Activated CD4-positive, alpha-beta memory T cell treated with anti-CD3 and anti-CD28 coated beads, Interleukin-2, amount 10 ng/mL, durations not matched to agents 7 days and 5 days (primary cell): Measurements from ENCODE around the gene MRPL36. TPM values are rescaled to one million over a fixed set of nuclear protein-coding genes. Genes with fewer than 3 reads are reported as not detected.
"Not testable (repeated sequence)": the region's sequence is repeated elsewhere in the genome, so short reads cannot be mapped to it uniquely, and the experiment has no call there.

Experiments
- CTCF ChIA-PET: fragments of 350-600 bp; sonication (Branson Sonifier 250); formaldehyde crosslinking; loops from one replicate; lab custom pipeline; 2021; ENCODE audit warnings: antibody characterized with exemption, inconsistent platforms; lab: Charles Lee
- POLR2A ChIA-PET: fragments of 350-600 bp; sonication (Branson Sonifier 250); formaldehyde crosslinking; loops from one replicate; lab custom pipeline; 2021; ENCODE audit warnings: antibody characterized with exemption; lab: Charles Lee
- DNase-seq: peaks from one replicate; pipeline ENCODE4 v3.0.0-alpha.2; 2020
- H3K27ac Mint-ChIP-seq: one replicate; pipeline ENCODE4 v1.8.0; 2021; ENCODE audit warnings: mild to moderate bottlenecking, mixed read lengths
- H3K27me3 Mint-ChIP-seq: one replicate; pipeline ENCODE4 v1.8.0; 2021; ENCODE audit warnings: mixed read lengths
- H3K36me3 Mint-ChIP-seq: one replicate; pipeline ENCODE4 v1.8.0; 2021; ENCODE audit warnings: low read depth, mixed read lengths
- H3K4me1 Mint-ChIP-seq: one replicate; pipeline ENCODE4 v1.8.0; 2021; ENCODE audit warnings: mixed read lengths
- H3K4me3 Mint-ChIP-seq: one replicate; pipeline ENCODE4 v1.8.0; 2021; ENCODE audit warnings: mild to moderate bottlenecking, mixed read lengths
- H3K9me3 Mint-ChIP-seq: one replicate; pipeline ENCODE4 v1.8.0; 2021; ENCODE audit warnings: mixed read lengths
- total RNA-seq, 2 experiments: library from RNA; stranded (reverse); gene quantifications; one replicate each; pipeline ENCODE4 v1.2.3, GENCODE V29; 2021

Gene MRPL36
- total RNA-seq, 2 experiments from 2014 or later: 44.5 to 44.8 TPM

GRCh38 chr5:1816495-1817089, 17.0 kb upstream of the MRPL36 start:
- DNase-seq, H3K27ac Mint-ChIP-seq, H3K4me3 Mint-ChIP-seq, POLR2A ChIA-PET, H3K9me3 Mint-ChIP-seq, H3K27me3 Mint-ChIP-seq, CTCF ChIA-PET, H3K4me1 Mint-ChIP-seq: not testable (repeated sequence)
- peaks cover 72% of the 10 kb centered on the region for H3K36me3 Mint-ChIP-seq

- DNase-seq: no peak
- Mint-ChIP-seq H3K27me3 (no peaks in the 10 kb centered on the region), H3K4me3 (no peak overlapping the region), H3K27ac (no peak overlapping the region), H3K36me3 (peaks cover 67% of the 10 kb centered on the region), H3K9me3 (no peaks in the 10 kb centered on the region), H3K4me1 (peaks cover 5% of the 10 kb centered on the region)
- ChIA-PET POLR2A (interaction anchor here (1.0 kb wide), 1 partner anchor 17 kb away, joined by 3 read pairs; no protein-coding TSS in a partner anchor), CTCF (no interaction called here)
Observed at GRCh38 chr5:1815881-1816292, 16.2 kb upstream of the MRPL36 start.

- no peak for DNase-seq
- Mint-ChIP-seq H3K27me3 (no peaks in the 10 kb centered on the region), H3K36me3 (peaks cover 67% of the 10 kb centered on the region)
Observed at GRCh38 chr5:1815071-1815786, 15.6 kb upstream of the MRPL36 start.

GRCh38 chr5:1814183-1815020, 14.8 kb upstream of the MRPL36 start:
- POLR2A ChIA-PET: no interaction called here
- no peaks in the 10 kb centered on the region for H3K9me3 Mint-ChIP-seq
- CTCF ChIA-PET: no interaction called here
- DNase-seq: no peak
- peaks cover 63% of the 10 kb centered on the region for H3K36me3 Mint-ChIP-seq
- H3K4me1 Mint-ChIP-seq: peaks cover 5% of the 10 kb centered on the region
- H3K4me3 Mint-ChIP-seq: no peak overlapping the region
- H3K27me3 Mint-ChIP-seq: no peaks in the 10 kb centered on the region
- H3K27ac Mint-ChIP-seq: no peak overlapping the region

More at GRCh38 chr5:1815071-1815786, 15.6 kb upstream of the MRPL36 start:
- Mint-ChIP-seq H3K4me1 (peaks cover 5% of the 10 kb centered on the region), H3K4me3 (no peak overlapping the region), H3K9me3 (no peaks in the 10 kb centered on the region), H3K27ac (no peak overlapping the region)
- POLR2A ChIA-PET: interaction anchor here (1.0 kb wide), 1 partner anchor 16 kb away, joined by 3 read pairs; no protein-coding TSS in a partner anchor
- CTCF ChIA-PET: no interaction called here

- POLR2A ChIA-PET: no interaction called here
Observed at GRCh38 chr5:1810581-1811101, 11.0 kb upstream of the MRPL36 start.

GRCh38 chr5:1809416-1810035, 9.9 kb upstream of the MRPL36 start:
- POLR2A ChIA-PET: no interaction called here

More at GRCh38 chr5:1810581-1811101, 11.0 kb upstream of the MRPL36 start:
- CTCF ChIA-PET: no interaction called here
- peaks cover 7% of the 10 kb centered on the region for H3K4me1 Mint-ChIP-seq
- peaks cover 72% of the 10 kb centered on the region for H3K36me3 Mint-ChIP-seq
- H3K4me3 Mint-ChIP-seq: no peak overlapping the region
- H3K27me3 Mint-ChIP-seq: no peaks in the 10 kb centered on the region
- H3K27ac Mint-ChIP-seq: no peak overlapping the region
- no peak for DNase-seq
- no peaks in the 10 kb centered on the region for H3K9me3 Mint-ChIP-seq

GRCh38 chr5:1808439-1808838, 8.8 kb upstream of the MRPL36 start:
- peaks cover 16% of the 10 kb centered on the region for H3K4me1 Mint-ChIP-seq
- CTCF ChIA-PET: interaction anchor here (1.1 kb wide), 1 partner anchor 70 kb away, joined by 3 read pairs; no protein-coding TSS in a partner anchor
- H3K27ac Mint-ChIP-seq: no peak overlapping the region
- H3K27me3 Mint-ChIP-seq: no peaks in the 10 kb centered on the region
- POLR2A ChIA-PET: interaction anchor here (1.7 kb wide), 1 partner anchor 16 kb away, joined by 5 read pairs; no protein-coding TSS in a partner anchor
- no peak overlapping the region for H3K4me3 Mint-ChIP-seq
- DNase-seq: no peak
- H3K36me3 Mint-ChIP-seq: peaks cover 71% of the 10 kb centered on the region
- H3K9me3 Mint-ChIP-seq: no peaks in the 10 kb centered on the region

More at GRCh38 chr5:1809416-1810035, 9.9 kb upstream of the MRPL36 start:
- Mint-ChIP-seq H3K4me1 (peaks cover 7% of the 10 kb centered on the region), H3K9me3 (no peaks in the 10 kb centered on the region), H3K27me3 (no peaks in the 10 kb centered on the region), H3K36me3 (peaks cover 71% of the 10 kb centered on the region), H3K4me3 (no peak overlapping the region), H3K27ac (no peak overlapping the region)
- DNase-seq: no peak
- CTCF ChIA-PET: no interaction called here

GRCh38 chr5:1807451-1808185, 8.0 kb upstream of the MRPL36 start:
- Mint-ChIP-seq H3K27ac (no peak overlapping the region), H3K4me1 (peaks cover 24% of the 10 kb centered on the region), H3K4me3 (no peak overlapping the region), H3K27me3 (no peaks in the 10 kb centered on the region), H3K9me3 (no peaks in the 10 kb centered on the region), H3K36me3 (peaks cover 76% of the 10 kb centered on the region)
- POLR2A ChIA-PET: interaction anchor here (1.7 kb wide), 1 partner anchor 15 kb away, joined by 5 read pairs; no protein-coding TSS in a partner anchor
- CTCF ChIA-PET: interaction anchor here (1.1 kb wide), 1 partner anchor 69 kb away, joined by 3 read pairs; no protein-coding TSS in a partner anchor
- no peak for DNase-seq

- ChIA-PET POLR2A (interaction anchor here (1.7 kb wide), 1 partner anchor 14 kb away, joined by 5 read pairs; no protein-coding TSS in a partner anchor), CTCF (no interaction called here)
- Mint-ChIP-seq H3K9me3 (no peaks in the 10 kb centered on the region), H3K4me1 (peaks cover 29% of the 10 kb centered on the region), H3K27ac (no peak overlapping the region), H3K36me3 (peaks cover 72% of the 10 kb centered on the region), H3K4me3 (no peak overlapping the region), H3K27me3 (no peaks in the 10 kb centered on the region)
- no peak for DNase-seq
Observed at GRCh38 chr5:1806974-1807373, 7.3 kb upstream of the MRPL36 start.

GRCh38 chr5:1806199-1806598, 6.6 kb upstream of the MRPL36 start:
- CTCF ChIA-PET: no interaction called here
- Mint-ChIP-seq H3K4me3 (no peak overlapping the region), H3K36me3 (peaks cover 67% of the 10 kb centered on the region), H3K4me1 (peaks cover 31% of the 10 kb centered on the region), H3K27me3 (no peaks in the 10 kb centered on the region), H3K9me3 (no peaks in the 10 kb centered on the region), H3K27ac (no peak overlapping the region)
- POLR2A ChIA-PET: no interaction called here
- no peak for DNase-seq

GRCh38 chr5:1805736-1806135, 6.1 kb upstream of the MRPL36 start:
- Mint-ChIP-seq H3K27me3 (no peaks in the 10 kb centered on the region), H3K9me3 (no peaks in the 10 kb centered on the region), H3K4me3 (no peak overlapping the region), H3K4me1 (peaks cover 31% of the 10 kb centered on the region), H3K27ac (no peak overlapping the region), H3K36me3 (peaks cover 67% of the 10 kb centered on the region)
- ChIA-PET POLR2A (interaction anchor here (1.3 kb wide), 1 partner anchor 13 kb away, joined by 3 read pairs; no protein-coding TSS in a partner anchor), CTCF (no interaction called here)
- no peak for DNase-seq

GRCh38 chr5:1805326-1805725, 5.7 kb upstream of the MRPL36 start:
- peaks cover 70% of the 10 kb centered on the region for H3K36me3 Mint-ChIP-seq
- ChIA-PET POLR2A (interaction anchor here (1.3 kb wide), 1 partner anchor 13 kb away, joined by 3 read pairs; no protein-coding TSS in a partner anchor), CTCF (no interaction called here)
- DNase-seq: no peak
- no peaks in the 10 kb centered on the region for H3K9me3 Mint-ChIP-seq
- no peak overlapping the region for H3K27ac Mint-ChIP-seq
- H3K27me3 Mint-ChIP-seq: no peaks in the 10 kb centered on the region
- no peak overlapping the region for H3K4me3 Mint-ChIP-seq
- peaks cover 31% of the 10 kb centered on the region for H3K4me1 Mint-ChIP-seq
